PC-9 (cell line): ENCODE results near the gene PSMC4.

Experiments used
- EZH2 ChIP-seq: fragments of 200-600 bp; sonication (generic); IDR thresholded peaks from 2 replicates; pipeline ENCODE4 v1.8.0; 2017; ENCODE audit warnings: antibody characterized with exemption, low read depth
- TF ChIP-seq, protein P1 (sequence below): fragments of 200-600 bp; sonication (generic); conservative IDR thresholded peaks from 2 replicates; pipeline ENCODE4 v1.6.1; 2017; ENCODE audit warnings: mixed run types, antibody characterized with exemption, mild to moderate bottlenecking, moderate library complexity

DNA sequence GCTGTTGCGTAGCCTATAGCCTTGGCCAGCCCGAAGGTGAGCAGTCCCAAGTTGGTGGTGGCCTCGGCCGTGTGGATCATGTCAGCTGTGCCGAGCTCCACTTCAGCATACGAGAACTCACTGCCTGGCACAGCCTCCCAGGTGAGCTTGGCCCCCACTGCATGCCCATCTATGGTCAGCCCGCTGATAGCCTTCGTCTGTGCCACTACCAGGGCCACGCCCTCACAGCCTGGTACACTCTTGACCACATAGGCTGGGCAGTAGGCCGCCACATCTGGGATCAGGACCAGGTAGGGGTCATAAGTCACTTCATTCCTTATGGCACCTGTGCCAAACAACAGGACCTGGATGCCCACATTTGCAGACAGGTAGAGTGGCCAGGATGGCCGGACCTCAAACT, 43.9 kb upstream of the PSMC4 start:
- TF ChIP-seq, protein P1, sequence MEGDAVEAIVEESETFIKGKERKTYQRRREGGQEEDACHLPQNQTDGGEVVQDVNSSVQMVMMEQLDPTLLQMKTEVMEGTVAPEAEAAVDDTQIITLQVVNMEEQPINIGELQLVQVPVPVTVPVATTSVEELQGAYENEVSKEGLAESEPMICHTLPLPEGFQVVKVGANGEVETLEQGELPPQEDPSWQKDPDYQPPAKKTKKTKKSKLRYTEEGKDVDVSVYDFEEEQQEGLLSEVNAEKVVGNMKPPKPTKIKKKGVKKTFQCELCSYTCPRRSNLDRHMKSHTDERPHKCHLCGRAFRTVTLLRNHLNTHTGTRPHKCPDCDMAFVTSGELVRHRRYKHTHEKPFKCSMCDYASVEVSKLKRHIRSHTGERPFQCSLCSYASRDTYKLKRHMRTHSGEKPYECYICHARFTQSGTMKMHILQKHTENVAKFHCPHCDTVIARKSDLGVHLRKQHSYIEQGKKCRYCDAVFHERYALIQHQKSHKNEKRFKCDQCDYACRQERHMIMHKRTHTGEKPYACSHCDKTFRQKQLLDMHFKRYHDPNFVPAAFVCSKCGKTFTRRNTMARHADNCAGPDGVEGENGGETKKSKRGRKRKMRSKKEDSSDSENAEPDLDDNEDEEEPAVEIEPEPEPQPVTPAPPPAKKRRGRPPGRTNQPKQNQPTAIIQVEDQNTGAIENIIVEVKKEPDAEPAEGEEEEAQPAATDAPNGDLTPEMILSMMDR = no peak
- no peak for TF ChIP-seq EZH2
